Neutrophil (primary cell): ENCODE data around the gene LILRB2.

Experiments
- H3K27ac ChIP-seq: fragments of 200-600 bp; sonication (generic); 2 replicates; pipeline ENCODE4 v1.5.1; 2016; ENCODE audit warnings: mild to moderate bottlenecking, moderate library complexity
- H3K27me3 ChIP-seq: fragments of 200-600 bp; sonication (generic); 2 replicates; pipeline ENCODE4 v1.6.0; 2016; ENCODE audit warnings: mild to moderate bottlenecking
- H3K36me3 ChIP-seq: fragments of 200-600 bp; sonication (generic); 2 replicates; pipeline ENCODE4 v1.5.1; 2017
- H3K4me1 ChIP-seq, 2 experiments: fragments of 200-600 bp in 1 of 2; sonication (generic) in 1 of 2; 1 replicate in 1 of 2; 2 replicates in 1 of 2; pipeline versions ENCODE4 v1.5.1 to v1.6.1; 2013 to 2016; ENCODE audit warnings: low read depth in 1 of 2, low read length in 1 of 2, mild to moderate bottlenecking in 1 of 2, moderate library complexity in 1 of 2; ENCODE audit not compliant: control insufficient read depth in 1 of 2, insufficient read depth in 1 of 2
- H3K4me3 ChIP-seq, 2 experiments: fragments of 200-600 bp in 1 of 2; sonication (generic) in 1 of 2; 1 replicate in 1 of 2; 2 replicates in 1 of 2; pipeline ENCODE4 v1.5.1; 2013 to 2016; ENCODE audit warnings: low read depth in 1 of 2, low read length in 1 of 2, mild to moderate bottlenecking in 1 of 2, moderate library complexity in 1 of 2
- H3K9me3 ChIP-seq: fragments of 200-600 bp; sonication (generic); 2 replicates; pipeline ENCODE4 v1.5.1; 2016
- CTCF ChIP-seq: fragments of 200-600 bp; sonication (generic); IDR thresholded peaks from 2 replicates; pipeline ENCODE4 v1.5.1; 2016; ENCODE audit warnings: antibody characterized with exemption

Gene LILRB2

GRCh38 chr19:54255105-54255775 lies 25.7 kb downstream of the LILRB2 start:
- Histone ChIP-seq H3K36me3 (no peaks in the 10 kb centered on the region), H3K4me1 (peaks cover 10% of the 10 kb centered on the region in 2 experiments), H3K27me3 (peaks cover 22% of the 10 kb centered on the region), H3K27ac (no peak overlapping the region), H3K9me3 (no peaks in the 10 kb centered on the region), H3K4me3 (no peak overlapping the region)
- no peak for TF ChIP-seq CTCF

GRCh38 chr19:54254195-54254906 lies 26.6 kb downstream of the LILRB2 start:
- Histone ChIP-seq H3K27ac (no peak overlapping the region), H3K36me3 (no peaks in the 10 kb centered on the region), H3K9me3 (no peaks in the 10 kb centered on the region), H3K27me3 (peaks cover 22% of the 10 kb centered on the region), H3K4me3 (no peak overlapping the region), H3K4me1 (peaks cover 10% of the 10 kb centered on the region in 2 experiments)
- no peak for TF ChIP-seq CTCF

- Histone ChIP-seq H3K9me3 (no peaks in the 10 kb centered on the region), H3K4me1 (peaks cover 12% of the 10 kb centered on the region in 2 experiments), H3K4me3 (no peak overlapping the region), H3K27me3 (peaks cover 22% of the 10 kb centered on the region), H3K36me3 (no peaks in the 10 kb centered on the region), H3K27ac (no peak overlapping the region)
- TF ChIP-seq CTCF: no peak
Measured at GRCh38 chr19:54253331-54254194, 27.3 kb downstream of the LILRB2 start.

- Histone ChIP-seq H3K4me3 (no peak overlapping the region), H3K27me3 (peaks cover 21% of the 10 kb centered on the region), H3K36me3 (no peaks in the 10 kb centered on the region), H3K4me1 (peaks cover 20% of the 10 kb centered on the region in 2 experiments), H3K27ac (no peak overlapping the region), H3K9me3 (no peaks in the 10 kb centered on the region)
- TF ChIP-seq CTCF: no peak
Measured at GRCh38 chr19:54252845-54253244, 28.1 kb downstream of the LILRB2 start.

- H3K27ac ChIP-seq: no peak overlapping the region
Measured at GRCh38 chr19:54252243-54252642, 28.7 kb downstream of the LILRB2 start.

More at GRCh38 chr19:54252243-54252642, 28.7 kb downstream of the LILRB2 start:
- Histone ChIP-seq H3K9me3 (no peaks in the 10 kb centered on the region), H3K4me1 (peaks cover 26% of the 10 kb centered on the region in 2 experiments), H3K27me3 (peaks cover 14% of the 10 kb centered on the region), H3K36me3 (no peaks in the 10 kb centered on the region), H3K4me3 (no peak overlapping the region)
- no peak for TF ChIP-seq CTCF
